B cell (primary cell): ENCODE results near the gene PPP2R2D. TPM values are rescaled to one million over a fixed set of nuclear protein-coding genes. Genes with fewer than 3 reads are reported as not detected.

Experiments used
- ATAC-seq: fragments of 200-7000 bp; cut with Tn5 transposase; one replicate; pipeline ENCODE4 v1.10.0; 2021; ENCODE audit warnings: low read depth, mild to moderate bottlenecking, moderate number of reproducible peaks, moderate library complexity
- CTCF ChIA-PET: fragments of 350-600 bp; sonication (Branson Sonifier 250); formaldehyde crosslinking; loops from one replicate; lab custom pipeline; 2021; ENCODE audit warnings: antibody characterized with exemption, inconsistent platforms; lab: Charles Lee
- POLR2A ChIA-PET: fragments of 350-600 bp; sonication (Branson Sonifier 250); formaldehyde crosslinking; loops from one replicate; lab custom pipeline; 2021; ENCODE audit warnings: antibody characterized with exemption; lab: Charles Lee
- DNase-seq: peaks from one replicate; pipeline ENCODE4 v3.0.0; 2013
- H2AFZ ChIP-seq: 2 replicates; pipeline ENCODE4 v1.6.1; 2012; ENCODE audit warnings: mild to moderate bottlenecking, low read depth, low read length; ENCODE audit not compliant: insufficient read depth, poor library complexity, severe bottlenecking
- H3K27ac ChIP-seq, 2 donors: 1 replicate in 1 of 2; 2 replicates in 1 of 2; pipeline ENCODE4 v1.5.1; 2012 to 2013; ENCODE audit warnings: low read length in 2 of 2, mild to moderate bottlenecking in 2 of 2, moderate library complexity in 1 of 2
- H3K27me3 ChIP-seq, 4 experiments: fragments of 200-600 bp in 1 of 4; sonication (generic) in 1 of 4; replicated peaks in 1 of 4; 1 replicate in 2 of 4; 2 replicates in 2 of 4; pipeline versions ENCODE4 v1.6.1 to v1.7.0; 2013 to 2016; ENCODE audit warnings: low read length in 3 of 4, mild to moderate bottlenecking in 2 of 4, mixed read lengths in 1 of 4, moderate library complexity in 1 of 4; ENCODE audit not compliant: insufficient read depth in 4 of 4, control insufficient read depth in 3 of 4; ENCODE audit errors: control extremely low read depth in 1 of 4
- H3K36me3 ChIP-seq, 2 experiments: replicated peaks in 1 of 2; 1 replicate in 1 of 2; 2 replicates in 1 of 2; pipeline versions ENCODE4 v1.6.1 to v1.7.1; 2013; ENCODE audit warnings: low read length in 1 of 2; ENCODE audit not compliant: insufficient read depth in 2 of 2, control insufficient read depth in 1 of 2; ENCODE audit errors: control extremely low read depth in 1 of 2, extremely low read depth in 1 of 2
- H3K4me1 ChIP-seq, 2 donors: fragments of 200-600 bp in 1 of 2; sonication (generic) in 1 of 2; 1 replicate in 1 of 2; 2 replicates in 1 of 2; pipeline versions ENCODE4 v1.5.1 to v1.6.1; 2013 to 2017; ENCODE audit warnings: low read length in 2 of 2; ENCODE audit not compliant: control insufficient read depth in 2 of 2, insufficient read depth in 2 of 2
- H3K4me2 ChIP-seq: replicated peaks from 2 replicates; pipeline ENCODE3; 2012; ENCODE audit warnings: mild to moderate bottlenecking, low read depth, low read length; ENCODE audit not compliant: poor library complexity, severe bottlenecking
- H3K4me3 ChIP-seq, 5 experiments: fragments of 200-600 bp in 1 of 5; sonication (generic) in 1 of 5; 1 replicate in 3 of 5; 2 replicates in 2 of 5; pipeline versions ENCODE4 v1.5.1 to v1.7.0; 2011 to 2016; ENCODE audit warnings: low read length in 4 of 5, mild to moderate bottlenecking in 4 of 5, low read depth in 2 of 5, control low read depth in 1 of 5, moderate library complexity in 1 of 5; ENCODE audit not compliant: insufficient read depth in 1 of 5; ENCODE audit errors: control extremely low read depth in 1 of 5, extremely low read depth in 1 of 5
- H3K79me2 ChIP-seq: fragments of 200-600 bp; sonication (generic); one replicate; pipeline ENCODE4 v1.6.0; 2016; ENCODE audit warnings: low read length; ENCODE audit not compliant: control insufficient read depth, insufficient read depth
- H3K9ac ChIP-seq: fragments of 200-600 bp; sonication (generic); 2 replicates; pipeline ENCODE4 v1.6.1; 2017; ENCODE audit warnings: mild to moderate bottlenecking, low read length, moderate library complexity
- H3K9me3 ChIP-seq, 3 donors: one replicate each; pipeline versions ENCODE4 v1.6.1 to v1.7.1; 2013; ENCODE audit warnings: low read length in 2 of 3; ENCODE audit not compliant: control insufficient read depth in 2 of 3, insufficient read depth in 1 of 3; ENCODE audit errors: control extremely low read depth in 1 of 3
- H4K20me1 ChIP-seq: 2 replicates; pipeline ENCODE4 v1.6.0; 2012; ENCODE audit warnings: mild to moderate bottlenecking, low read length; ENCODE audit not compliant: insufficient read depth, control insufficient read depth, poor library complexity, severe bottlenecking
- H3K27ac Mint-ChIP-seq: one replicate; pipeline ENCODE4 v1.8.0; 2021; ENCODE audit warnings: mixed read lengths
- H3K27me3 Mint-ChIP-seq: one replicate; pipeline ENCODE4 v1.8.0; 2021; ENCODE audit warnings: mixed read lengths
- H3K4me1 Mint-ChIP-seq: one replicate; pipeline ENCODE4 v1.8.0; 2021; ENCODE audit warnings: mixed read lengths
- H3K4me3 Mint-ChIP-seq: one replicate; pipeline ENCODE4 v1.8.0; 2021; ENCODE audit warnings: mixed read lengths
- H3K9me3 Mint-ChIP-seq: one replicate; pipeline ENCODE4 v1.8.0; 2022; ENCODE audit warnings: mixed read lengths; ENCODE audit not compliant: insufficient read depth
- CTCF ChIP-seq: fragments of 200-600 bp; IDR thresholded peaks from one replicate; pipeline ENCODE4 v1.8.0; 2022; ENCODE audit warnings: antibody characterized with exemption, mild to moderate bottlenecking
- EZH2 ChIP-seq: IDR thresholded peaks from 2 replicates; pipeline ENCODE4 v1.6.1; 2012; ENCODE audit warnings: borderline replicate concordance, low read depth, mild to moderate bottlenecking, moderate library complexity, low read length; ENCODE audit not compliant: insufficient read depth, poor library complexity, severe bottlenecking
- WGBS: methylation state at CpG from one replicate; pipeline ENCODE4 v1.1.5; 2013; ENCODE audit warnings: missing lambda C conversion rate; ENCODE audit not compliant: insufficient coverage; 5-methylcytosine and 5-hydroxymethylcytosine counted together
- intact Hi-C: fragments of 100-400 bp; cut with micrococcal nuclease; formaldehyde crosslinking; loops from one replicate; pipeline ENCODE4 v1.10.0; 2022
- polyA plus RNA-seq: library from polyadenylated mRNA; depleted of rRNA; stranded (reverse); fragments of >200 nt; gene quantifications from 2 replicates; pipeline ENCODE4 v1.2.3, GENCODE V29; 2012
- total RNA-seq, 2 donors: library from RNA; stranded (reverse); fragments of 120-200 nt in 1 of 2; gene quantifications; 1 replicate in 1 of 2; 2 replicates in 1 of 2; pipeline versions ENCODE4 v1.2.3 to v1.2.4, GENCODE V29; 2013 to 2022

The PPP2R2D gene
- total and polyA plus RNA-seq, 2 donors (not counting 1 experiment from before 2014, with no cell fraction given), result 25.8 to 45.6 TPM

GRCh38 chr10:131933016-131933695 lies 32.3 kb downstream of the PPP2R2D start:
- Histone ChIP-seq H4K20me1 (peaks cover 81% of the 10 kb centered on the region), H2AFZ (no peak overlapping the region), H3K9me3 (no peaks in the 10 kb centered on the region), H3K9ac (no peak overlapping the region), H3K4me1 (peaks cover 12 to 13% of the 10 kb centered on the region in 2 donors), H3K27me3 (no peaks in the 10 kb centered on the region), H3K4me3 (no peak overlapping the region), H3K4me2 (no peak overlapping the region), H3K79me2 (peaks cover 80% of the 10 kb centered on the region), H3K36me3 (peaks cover 0 to 27% of the 10 kb centered on the region in 2 experiments), H3K27ac (no peak overlapping the region)
- no peak for TF ChIP-seq EZH2
- TF ChIP-seq CTCF, result no peak
- CTCF ChIA-PET, result interaction anchor here (0.7 kb wide), 1 partner anchor 29 kb away, joined by 3 read pairs; no protein-coding TSS in a partner anchor
- intact Hi-C loops, result no loop called here
- POLR2A ChIA-PET, result interaction anchor here (0.7 kb wide), 1 partner anchor 20 kb away, joined by 3 read pairs; no protein-coding TSS in a partner anchor
- Mint-ChIP-seq H3K27me3 (no peaks in the 10 kb centered on the region), H3K4me1 (peaks cover 37% of the 10 kb centered on the region), H3K4me3 (no peak overlapping the region), H3K27ac (no peak overlapping the region), H3K9me3 (no peaks in the 10 kb centered on the region)
- DNase-seq (no peak), ATAC-seq (no peak)
- whole genome bisulfite sequencing, result over 99% methylated on average over 14 of the region's 18 CpGs

DNA sequence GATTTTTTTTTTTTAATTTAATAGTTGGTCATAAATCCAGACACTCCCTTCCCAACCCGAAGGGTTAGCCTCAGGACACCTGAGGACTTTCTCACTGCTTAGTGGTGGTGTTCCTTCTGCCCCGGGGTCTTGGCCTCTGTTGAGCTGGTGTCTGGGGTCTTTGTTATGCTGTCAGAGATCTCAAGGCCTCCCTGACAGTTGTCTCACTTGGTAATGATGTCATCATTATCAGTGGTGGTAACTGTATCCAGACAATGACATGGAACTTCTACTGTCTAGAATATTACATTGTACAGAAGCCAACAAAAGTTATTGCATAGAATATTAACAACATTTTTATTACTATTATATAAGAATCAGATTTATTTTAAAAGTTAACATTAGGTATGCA lies 32.9 kb downstream of the PPP2R2D start:
- no peaks in the 10 kb centered on the region for H3K27me3 ChIP-seq
- no peak overlapping the region for H3K27ac ChIP-seq
- H3K9me3 ChIP-seq, result no peaks in the 10 kb centered on the region
- H3K4me3 Mint-ChIP-seq, result no peak overlapping the region
- no peak for TF ChIP-seq CTCF
- TF ChIP-seq EZH2, result no peak
- ATAC-seq (no peak), DNase-seq (no peak)
- H3K27me3 Mint-ChIP-seq, result no peaks in the 10 kb centered on the region
- H3K4me1 ChIP-seq, result peaks cover 7 to 8% of the 10 kb centered on the region in 2 donors
- peaks cover 84% of the 10 kb centered on the region for H3K79me2 ChIP-seq
- H4K20me1 ChIP-seq, result peaks cover 76% of the 10 kb centered on the region
- ChIA-PET POLR2A (interaction anchor here (0.7 kb wide), 1 partner anchor 21 kb away, joined by 3 read pairs; no protein-coding TSS in a partner anchor), CTCF (interaction anchor here (0.7 kb wide), 1 partner anchor 28 kb away, joined by 3 read pairs; no protein-coding TSS in a partner anchor)
- H3K36me3 ChIP-seq, result peaks cover 0 to 32% of the 10 kb centered on the region in 2 experiments
- no peaks in the 10 kb centered on the region for H3K9me3 Mint-ChIP-seq
- H3K4me1 Mint-ChIP-seq, result peaks cover 31% of the 10 kb centered on the region
- H3K9ac ChIP-seq, result no peak overlapping the region
- H2AFZ ChIP-seq, result no peak overlapping the region
- intact Hi-C loops, result no loop called here
- no peak overlapping the region for H3K27ac Mint-ChIP-seq
- no CpG with 5 or more reads among the region's 2 CpGs for WGBS
- H3K4me3 ChIP-seq, result no peak overlapping the region
- H3K4me2 ChIP-seq, result no peak overlapping the region
